ENCODE results near the gene TMA7B. TPM values are rescaled to one million over a fixed set of nuclear protein-coding genes. Genes with fewer than 3 reads are reported as not detected.

TMA7B gene
- total and polyA plus RNA-seq, 2 of the 4 experiments (the other 2 are of a cell fraction) = not detected

DNA sequence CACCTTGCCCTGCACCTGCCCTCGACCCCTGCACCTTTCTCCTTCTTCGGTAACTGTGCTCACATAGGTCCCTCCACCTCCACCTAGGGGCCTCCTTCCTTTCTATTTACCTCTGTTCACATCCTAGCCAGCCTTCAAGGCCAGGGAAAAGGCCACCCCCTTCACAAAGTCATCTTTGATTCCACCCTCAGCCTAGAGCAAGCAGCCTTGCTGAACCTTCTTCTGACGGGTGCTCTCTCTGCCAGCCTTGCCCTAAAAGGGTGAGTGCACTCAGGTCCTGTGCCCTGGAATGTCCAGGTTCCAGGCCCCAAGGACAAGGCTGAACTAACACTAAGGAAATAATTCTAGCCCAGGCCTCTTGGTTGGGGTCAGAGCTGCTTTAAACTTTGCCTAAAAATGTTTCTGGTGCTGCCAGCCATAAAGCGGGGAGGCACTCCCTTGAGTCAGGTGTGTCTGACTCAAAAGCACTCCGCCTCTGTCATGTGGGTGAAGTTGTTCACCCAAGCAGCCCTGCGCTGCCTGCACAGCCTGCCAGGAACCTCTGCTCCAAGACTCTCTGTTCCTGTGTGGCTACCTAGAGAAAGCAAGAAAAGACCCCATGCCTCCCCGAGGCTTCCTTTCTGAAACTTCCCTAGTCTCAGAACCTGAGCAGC is 25.3 kb downstream of the TMA7B start:
- Histone ChIP-seq H2BK20ac (ENCODE audit: low read depth, low read length) (no peak overlapping the region), H3K79me1 (ENCODE audit: low read depth in 1 of 2, low read length in 2 of 2) (no peaks in the 10 kb centered on the region), H3K36me3 (ENCODE audit: control insufficient read depth, insufficient read depth, low read length) (no peaks in the 10 kb centered on the region), H4K5ac (ENCODE audit: low read depth, low read length) (no peak overlapping the region), H2AFZ (replicated peaks; ENCODE audit: low read length, poor library complexity) (no peak overlapping the region), H3K4me2 (ENCODE audit: low read depth, low read length) (no peak overlapping the region), H2BK120ac (ENCODE audit: low read depth, low read length) (no peak overlapping the region), H4K20me1 (ENCODE audit: insufficient read depth, low read length) (no peaks in the 10 kb centered on the region), H3K9ac (ENCODE audit: low read depth, low read length) (no peak overlapping the region), H2AK5ac (ENCODE audit: low read depth, low read length) (no peak overlapping the region), H3K4me1 (ENCODE audit: control insufficient read depth, insufficient read depth, low read length) (no peaks in the 10 kb centered on the region), H3K4me3 (ENCODE audit: insufficient read depth, low read depth, low read length) (no peak overlapping the region), H2AK9ac (replicated peaks; ENCODE audit: low read depth, low read length, poor library complexity) (peak overlapping the region; percentile 28), H3K14ac (replicated peaks; ENCODE audit: low read depth, low read length) (no peak overlapping the region), H2BK5ac (ENCODE audit: low read depth, low read length, poor library complexity, severe bottlenecking) (no peak overlapping the region), H4K8ac (ENCODE audit: low read depth in 2 of 2, low read length in 2 of 2) (no peak overlapping the region), H3K27me3 (ENCODE audit: control insufficient read depth, insufficient read depth, low read length) (peaks cover 57% of the 10 kb centered on the region), H2BK15ac (ENCODE audit: low read depth, low read length) (no peak overlapping the region), H3K27ac (ENCODE audit: insufficient read depth, low read length) (no peak overlapping the region), H3K4ac (ENCODE audit: low read depth, low read length) (no peak overlapping the region), H3K23ac (ENCODE audit: low read depth, low read length) (no peak overlapping the region), H3K18ac (ENCODE audit: low read depth, low read length) (no peak overlapping the region), H4K91ac (ENCODE audit: insufficient read depth, low read depth, low read length) (no peak overlapping the region), H3K9me3 (ENCODE audit: control insufficient read depth, insufficient read depth, low read length) (no peaks in the 10 kb centered on the region), H3K9me1 (ENCODE audit: insufficient read depth, low read length) (no peaks in the 10 kb centered on the region), H3K56ac (ENCODE audit: extremely low read depth, insufficient read depth, low read length) (no peak overlapping the region)
- in situ Hi-C loops (cut with MboI; ENCODE audit: low sequenced_read_pairs) (no loop called here), dilution Hi-C loops (cut with HindIII; ENCODE audit: low sequenced_read_pairs, unreplicated experiment) (no loop called here), intact Hi-C loops (cut with micrococcal nuclease) (no loop called here)
- 73% methylated on average over 5 of the region's 7 CpGs; no CpG with 5 or more reads in 1 of the 2 experiments for WGBS, 2 experiments (ENCODE audit: extremely low coverage in 2 of 2, insufficient read length in 1 of 2)
- ATAC-seq (ENCODE audit: low read depth) (no peak), DNase-seq (no peak)
- no TSS peak for BruUV-seq (replicated peaks)
- CTCF ChIA-PET = no interaction called here
- POLR2A ChIA-PET (ENCODE audit: unreplicated experiment) = no interaction called here
- no peak for TF ChIP-seq POLR2A (IDR thresholded peaks at IDR 0.05; ENCODE audit: low read depth, low read length)
- TF ChIP-seq MXI1 (IDR thresholded peaks at IDR 0.05; ENCODE audit: borderline replicate concordance, low read depth, low read length) = no peak
- TF ChIP-seq MAFK (IDR thresholded peaks at IDR 0.05; ENCODE audit: low read depth, low read length) = no peak
- TF ChIP-seq RFX5 (IDR thresholded peaks at IDR 0.05; ENCODE audit: low read depth, low read length) = no peak
- TF ChIP-seq MAZ (IDR thresholded peaks at IDR 0.05; ENCODE audit: borderline replicate concordance, low read depth, low read length) = no peak
- no peak for TF ChIP-seq CHD1 (IDR thresholded peaks at IDR 0.05; ENCODE audit: low read depth, low read length)
- TF ChIP-seq ELK1 (IDR thresholded peaks at IDR 0.05; ENCODE audit: borderline replicate concordance, low read depth, low read length) = no peak
- TF ChIP-seq USF2 (IDR thresholded peaks at IDR 0.05; ENCODE audit: low read depth, low read length) = no peak
- TF ChIP-seq NFE2L2 (IDR thresholded peaks at IDR 0.05; ENCODE audit: low read depth, low read length) = no peak
